ENCODE data around the gene GCC2.

DNA sequence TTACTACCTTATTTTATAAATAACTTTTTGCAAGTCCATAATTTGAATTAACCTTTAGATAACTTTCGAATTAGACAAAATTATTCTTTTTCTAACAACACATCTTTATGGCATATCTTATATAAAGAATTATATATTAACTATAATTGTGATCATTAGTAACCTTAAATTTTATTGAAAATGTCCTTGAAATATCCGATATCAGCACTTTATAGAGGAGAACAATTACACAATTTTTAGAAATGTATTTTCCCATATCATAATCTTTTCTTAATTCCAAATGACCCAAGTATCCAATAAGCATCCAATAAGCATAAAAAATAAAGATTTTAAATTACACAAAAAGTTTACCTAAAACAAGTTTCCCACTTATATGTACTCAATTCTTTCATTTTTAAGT lies 7.3 kb upstream of the GCC2 start:
- no peak for TF ChIP-seq POLR2A (IDR thresholded peaks at IDR 0.05)
- TF ChIP-seq, protein P1, sequence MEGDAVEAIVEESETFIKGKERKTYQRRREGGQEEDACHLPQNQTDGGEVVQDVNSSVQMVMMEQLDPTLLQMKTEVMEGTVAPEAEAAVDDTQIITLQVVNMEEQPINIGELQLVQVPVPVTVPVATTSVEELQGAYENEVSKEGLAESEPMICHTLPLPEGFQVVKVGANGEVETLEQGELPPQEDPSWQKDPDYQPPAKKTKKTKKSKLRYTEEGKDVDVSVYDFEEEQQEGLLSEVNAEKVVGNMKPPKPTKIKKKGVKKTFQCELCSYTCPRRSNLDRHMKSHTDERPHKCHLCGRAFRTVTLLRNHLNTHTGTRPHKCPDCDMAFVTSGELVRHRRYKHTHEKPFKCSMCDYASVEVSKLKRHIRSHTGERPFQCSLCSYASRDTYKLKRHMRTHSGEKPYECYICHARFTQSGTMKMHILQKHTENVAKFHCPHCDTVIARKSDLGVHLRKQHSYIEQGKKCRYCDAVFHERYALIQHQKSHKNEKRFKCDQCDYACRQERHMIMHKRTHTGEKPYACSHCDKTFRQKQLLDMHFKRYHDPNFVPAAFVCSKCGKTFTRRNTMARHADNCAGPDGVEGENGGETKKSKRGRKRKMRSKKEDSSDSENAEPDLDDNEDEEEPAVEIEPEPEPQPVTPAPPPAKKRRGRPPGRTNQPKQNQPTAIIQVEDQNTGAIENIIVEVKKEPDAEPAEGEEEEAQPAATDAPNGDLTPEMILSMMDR (IDR thresholded peaks at IDR 0.05): no peak
